ENCODE results near the gene HM13. TPM values are rescaled to one million over a fixed set of nuclear protein-coding genes. Genes with fewer than 3 reads are reported as not detected.
A peak's percentile ranks its signal among the peaks of the same experiment; 100 is the strongest.
"Not testable (repeated sequence)": the region's sequence is repeated elsewhere in the genome, so short reads cannot be mapped to it uniquely, and the experiment has no call there.

The HM13 gene
- total and polyA plus RNA-seq, 3 donors from 2014 or later, result 68.7 to 97.5 (median 86.7) TPM

DNA sequence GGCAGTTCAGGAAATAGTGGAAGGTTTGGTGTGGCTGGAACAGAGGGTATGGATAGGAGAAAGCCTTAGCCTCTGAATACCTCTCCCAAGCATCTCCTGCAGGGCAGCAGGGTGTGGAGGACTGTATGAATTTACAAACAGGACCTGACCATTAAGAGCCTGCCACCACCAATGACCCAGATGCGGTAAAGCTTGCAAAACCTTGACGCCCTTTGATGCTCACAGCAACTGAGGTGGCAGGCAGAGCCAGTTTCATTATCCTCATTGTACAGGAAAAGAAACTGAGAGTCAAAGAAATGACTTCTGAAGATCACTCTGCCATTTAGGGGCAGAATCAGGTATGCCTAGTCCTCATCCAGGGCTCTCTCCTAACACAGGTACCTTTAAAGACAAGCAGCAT lies 2.4 kb downstream of the HM13 start:
- H3K27ac ChIP-seq, result no peak overlapping the region
- no peaks in the 10 kb centered on the region for H3K27me3 ChIP-seq
- no peak for TF ChIP-seq POLR2A (IDR thresholded peaks at IDR 0.05)
- TF ChIP-seq CTCF (IDR thresholded peaks at IDR 0.05), result no peak
- intact Hi-C loops (cut with DNase I; ENCODE audit: low total_unique reads), result no loop called here
- 83 to 93% methylated on average over 2 of the region's 2 CpGs for WGBS, 2 donors
- DNase-seq, result no peak
- H3K4me1 ChIP-seq, result peaks cover 27% of the 10 kb centered on the region
- no peak overlapping the region for H3K4me3 ChIP-seq
- no peaks in the 10 kb centered on the region for H3K36me3 ChIP-seq (ENCODE audit: low read depth, missing control alignments)
- H3K9me3 ChIP-seq, result no peaks in the 10 kb centered on the region

DNA sequence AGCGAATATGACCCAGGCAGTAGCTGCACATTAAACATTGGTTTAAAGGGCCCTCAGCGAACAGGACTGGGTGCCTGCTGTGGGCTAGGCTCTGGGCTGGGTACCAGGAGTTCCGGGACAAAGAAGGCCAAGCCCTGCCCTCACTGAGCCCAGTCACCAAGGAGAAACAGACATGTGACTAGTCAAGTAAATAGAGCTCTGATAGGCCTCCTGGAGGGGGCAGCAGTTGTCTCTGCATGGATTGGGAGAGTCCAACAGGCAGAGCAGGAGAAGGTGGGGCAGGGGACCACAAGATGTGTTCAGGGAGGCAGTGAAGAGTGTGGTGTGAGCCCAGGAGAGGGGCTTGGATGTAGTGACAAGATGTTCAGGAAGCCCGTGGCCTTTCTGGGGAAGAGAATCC lies 3.1 kb downstream of the HM13 start:
- Histone ChIP-seq H3K4me3 (no peak overlapping the region), H3K36me3 (ENCODE audit: low read depth, missing control alignments) (no peaks in the 10 kb centered on the region), H3K4me1 (peaks cover 27% of the 10 kb centered on the region), H3K9me3 (no peaks in the 10 kb centered on the region), H3K27me3 (no peaks in the 10 kb centered on the region), H3K27ac (no peak overlapping the region)
- intact Hi-C loops (cut with DNase I; ENCODE audit: low total_unique reads), result no loop called here
- 85 to 87% methylated on average over 4 of the region's 4 CpGs for WGBS, 2 donors
- TF ChIP-seq CTCF (IDR thresholded peaks at IDR 0.05), result no peak
- no peak for TF ChIP-seq POLR2A (IDR thresholded peaks at IDR 0.05)
- peak; percentile 32 for DNase-seq

GRCh38 chr20:31521267-31521666 lies 7.0 kb downstream of the HM13 start:
- DNase-seq; H3K27ac ChIP-seq; H3K27me3 ChIP-seq; intact Hi-C loops (cut with DNase I; ENCODE audit: low total_unique reads); H3K36me3 ChIP-seq (ENCODE audit: low read depth, missing control alignments); H3K4me1 ChIP-seq; H3K4me3 ChIP-seq; H3K9me3 ChIP-seq: not testable (repeated sequence)
- 88 to 91% methylated on average over 7 of the region's 7 CpGs for WGBS, 2 donors

GRCh38 chr20:31522731-31523130 lies 8.5 kb downstream of the HM13 start:
- H3K4me1 ChIP-seq, result no peaks in the 10 kb centered on the region

GRCh38 chr20:31523361-31524283 lies 9.4 kb downstream of the HM13 start:
- H3K9me3 ChIP-seq, result no peaks in the 10 kb centered on the region
- H3K36me3 ChIP-seq (ENCODE audit: low read depth, missing control alignments), result no peaks in the 10 kb centered on the region
- no peak for DNase-seq
- no peak overlapping the region for H3K27ac ChIP-seq
- H3K27me3 ChIP-seq, result no peaks in the 10 kb centered on the region
- no peak overlapping the region for H3K4me3 ChIP-seq
- TF ChIP-seq CTCF (IDR thresholded peaks at IDR 0.05), result no peak
- no peak for TF ChIP-seq POLR2A (IDR thresholded peaks at IDR 0.05)
- no peaks in the 10 kb centered on the region for H3K4me1 ChIP-seq
- WGBS, 2 donors, result 86% methylated on average over 8 of the region's 8 CpGs
- intact Hi-C loops (cut with DNase I; ENCODE audit: low total_unique reads), result no loop called here

More at GRCh38 chr20:31522731-31523130, 8.5 kb downstream of the HM13 start:
- no peak overlapping the region for H3K4me3 ChIP-seq
- DNase-seq, result no peak
- H3K27ac ChIP-seq, result no peak overlapping the region
- H3K9me3 ChIP-seq, result no peaks in the 10 kb centered on the region
- 86 to 89% methylated on average over 6 of the region's 6 CpGs for WGBS, 2 donors
- no peaks in the 10 kb centered on the region for H3K36me3 ChIP-seq (ENCODE audit: low read depth, missing control alignments)
- TF ChIP-seq POLR2A (IDR thresholded peaks at IDR 0.05), result no peak
- H3K27me3 ChIP-seq, result no peaks in the 10 kb centered on the region
- intact Hi-C loops (cut with DNase I; ENCODE audit: low total_unique reads), result no loop called here

Measured in testis (tissue), 3 donors.